GM18508 (cell line): ENCODE data around the gene DNAH14.
"Not testable (repeated sequence)": the region's sequence is repeated elsewhere in the genome, so short reads cannot be mapped to it uniquely, and the experiment has no call there.

Experiments used
- ATAC-seq: cut with Tn5 transposase; IDR thresholded peaks from one replicate; pipeline ENCODE4 v1.9.1; 2021; ENCODE audit warnings: moderate number of reproducible peaks; ENCODE audit not compliant: insufficient read depth, unreplicated experiment

DNAH14 gene

DNA sequence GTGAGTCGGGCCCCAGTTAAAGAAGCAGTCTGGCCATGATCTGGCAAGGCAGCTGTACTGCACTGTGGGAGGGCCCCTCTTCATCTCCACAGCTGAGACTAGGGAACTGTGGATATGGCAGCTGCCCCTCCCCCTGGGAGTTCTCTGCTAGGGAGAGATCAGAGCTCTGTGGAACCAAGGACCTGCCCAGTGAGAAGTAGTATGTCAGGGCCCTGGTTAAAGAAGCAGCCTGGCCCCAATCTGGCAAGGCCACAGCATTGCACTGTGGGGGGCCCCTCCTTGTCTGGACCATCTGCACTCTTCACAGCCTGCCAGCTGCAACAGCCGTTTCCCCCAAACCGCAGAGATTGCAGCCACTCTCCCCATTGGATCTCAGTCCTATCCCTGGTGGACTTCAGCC is 208.5 kb downstream of the DNAH14 start:
- no peak for ATAC-seq

DNA sequence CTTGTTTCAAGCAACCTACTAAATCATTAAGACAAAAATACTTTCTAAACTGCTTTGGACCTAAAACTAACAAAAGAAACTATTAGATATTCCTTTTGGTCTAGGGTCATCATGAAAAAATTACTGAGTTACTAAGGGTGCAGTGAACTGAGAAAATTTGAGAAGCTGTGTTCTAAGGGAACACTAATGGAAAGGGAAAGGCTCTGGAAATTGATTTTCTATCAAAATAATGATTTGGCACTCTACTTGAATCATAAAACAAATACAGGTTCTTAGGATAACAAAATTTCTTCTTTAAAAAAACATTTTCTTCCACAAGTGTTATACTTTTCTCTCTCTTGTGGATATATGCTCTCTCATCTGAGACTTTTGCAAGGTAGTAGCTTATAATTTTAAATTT is 213.5 kb downstream of the DNAH14 start:
- no peak for ATAC-seq

DNA sequence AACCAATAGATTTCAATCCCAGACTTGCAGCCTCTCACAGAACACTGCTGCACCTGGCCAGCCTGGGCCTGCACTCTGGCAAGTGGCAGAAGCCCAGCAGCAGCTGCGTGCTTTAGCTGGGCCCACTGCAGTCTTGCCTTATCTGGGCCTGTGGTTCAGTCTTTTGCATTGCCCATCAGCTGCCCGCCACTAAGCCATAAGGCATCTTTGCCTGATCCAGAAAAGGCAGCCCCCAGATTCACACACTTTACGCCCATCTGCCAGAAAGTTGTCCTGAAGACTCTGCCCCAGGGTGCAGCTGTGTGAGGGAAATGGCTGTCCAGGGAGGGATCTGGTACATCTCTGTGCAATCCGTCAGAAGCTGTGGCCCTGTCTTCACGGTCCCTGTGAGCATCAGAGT is 217.0 kb downstream of the DNAH14 start:
- ATAC-seq, result no peak

DNA sequence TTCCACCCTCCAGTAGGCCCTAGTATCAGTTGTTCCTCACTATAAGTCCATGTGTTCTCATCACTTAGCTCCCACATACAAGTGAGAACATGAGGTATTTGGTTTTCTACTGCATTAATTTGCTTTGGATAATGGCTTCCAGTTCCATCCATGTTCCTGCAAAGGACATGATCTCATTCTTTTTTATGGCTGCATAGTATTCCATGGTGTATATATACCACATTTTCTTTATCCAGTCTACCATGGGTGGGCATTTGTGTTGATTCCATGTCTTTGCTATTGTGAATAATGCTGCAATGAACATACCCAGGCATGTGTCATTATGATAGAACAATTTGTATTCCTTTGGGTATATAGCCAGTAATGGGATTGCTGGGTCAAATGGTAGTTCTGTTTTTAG is 218.3 kb downstream of the DNAH14 start:
- ATAC-seq, result not testable (repeated sequence)

DNA sequence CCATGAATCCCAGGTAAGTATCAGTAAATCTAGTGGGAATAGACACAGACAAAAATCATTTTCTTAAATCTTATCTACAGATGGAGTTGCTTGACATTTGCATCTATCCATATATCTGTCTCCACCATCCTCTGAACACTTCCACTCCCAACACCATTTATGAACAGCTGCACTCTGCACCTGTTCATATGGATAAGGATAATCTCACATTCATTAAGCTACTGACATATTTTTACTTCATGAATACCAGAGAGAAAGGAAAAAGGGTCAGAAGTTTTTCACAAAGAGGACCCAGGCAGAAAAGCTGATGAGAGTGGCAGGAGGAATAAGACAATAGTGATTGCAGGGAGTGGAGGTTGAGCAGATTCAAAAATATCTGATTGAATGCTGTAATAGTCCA is 222.6 kb downstream of the DNAH14 start:
- ATAC-seq, result no peak

DNA sequence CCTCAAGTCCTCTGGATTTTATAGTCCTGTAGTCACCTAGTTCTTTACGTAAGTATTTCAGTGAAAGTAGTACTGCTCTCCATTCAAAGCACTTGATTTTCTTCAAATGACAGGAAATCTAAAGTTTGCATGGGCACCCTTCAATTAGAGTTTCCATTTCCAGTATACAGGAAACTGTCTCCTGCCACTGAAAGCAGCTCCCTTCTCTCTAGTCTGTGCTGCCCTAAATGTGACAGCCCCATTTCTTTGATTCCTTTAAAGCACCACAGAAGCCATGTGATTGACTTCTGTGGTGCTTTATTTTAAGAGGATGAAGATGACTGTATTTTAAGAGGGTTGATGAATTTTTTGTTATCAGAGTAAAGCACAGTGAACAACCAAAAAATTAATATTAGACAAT is 226.1 kb downstream of the DNAH14 start:
- ATAC-seq, result no peak

DNA sequence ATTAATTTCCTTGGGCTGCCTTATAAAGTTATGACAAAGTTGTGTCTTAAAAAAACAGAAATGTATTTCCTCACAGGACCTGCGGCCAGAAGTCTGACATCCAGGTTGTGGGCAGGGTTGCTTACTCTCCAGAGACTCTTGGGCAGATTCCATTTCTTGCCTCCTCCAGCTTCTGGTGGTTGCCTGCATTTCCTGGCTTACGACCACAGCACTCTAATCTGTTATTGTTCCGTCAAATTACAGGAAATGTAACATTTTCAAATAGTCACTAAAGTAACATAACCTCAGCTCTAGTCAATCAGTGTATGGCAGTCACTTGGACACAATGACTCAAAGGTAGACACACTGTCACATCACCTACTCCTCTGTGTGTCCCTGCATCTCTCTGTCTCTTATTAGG is 226.8 kb downstream of the DNAH14 start:
- no peak for ATAC-seq

DNA sequence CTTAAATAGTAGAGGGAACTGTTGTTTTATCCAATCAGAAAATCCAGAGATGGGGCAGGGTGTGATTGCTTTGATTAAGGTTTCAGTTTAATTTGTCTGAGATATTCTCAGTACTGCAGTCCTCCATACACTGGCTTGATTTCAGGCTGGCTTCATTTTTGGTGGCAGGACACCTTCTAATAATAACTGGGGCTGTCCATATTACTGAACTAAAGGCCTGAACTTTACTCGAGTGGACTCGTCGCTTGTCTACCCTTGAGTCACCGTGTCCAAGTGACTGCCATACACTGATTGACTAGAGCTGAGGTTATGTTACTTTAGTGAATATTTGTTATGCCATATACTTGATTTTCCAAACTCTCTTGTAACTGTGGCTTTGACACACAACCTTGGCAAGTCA is 228.8 kb downstream of the DNAH14 start:
- ATAC-seq, result no peak

DNA sequence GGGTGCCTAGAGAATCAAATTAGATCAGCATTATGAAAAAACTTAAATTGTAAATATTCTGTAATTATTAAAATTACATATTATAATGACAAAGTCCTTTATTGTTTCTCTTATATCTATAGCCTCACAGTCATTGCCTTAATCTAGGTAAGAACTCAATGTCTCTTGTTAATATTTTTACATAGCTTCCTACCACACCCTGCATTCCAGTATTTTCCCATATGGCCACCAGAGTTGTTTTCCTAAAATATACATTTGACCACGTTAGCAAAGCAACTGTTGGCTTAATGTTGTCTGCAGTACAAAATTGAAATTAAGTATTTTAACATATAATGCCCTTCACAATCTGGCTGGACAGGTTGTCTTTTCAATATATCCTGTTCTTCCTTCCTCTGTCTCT is 230.3 kb downstream of the DNAH14 start:
- no peak for ATAC-seq

DNA sequence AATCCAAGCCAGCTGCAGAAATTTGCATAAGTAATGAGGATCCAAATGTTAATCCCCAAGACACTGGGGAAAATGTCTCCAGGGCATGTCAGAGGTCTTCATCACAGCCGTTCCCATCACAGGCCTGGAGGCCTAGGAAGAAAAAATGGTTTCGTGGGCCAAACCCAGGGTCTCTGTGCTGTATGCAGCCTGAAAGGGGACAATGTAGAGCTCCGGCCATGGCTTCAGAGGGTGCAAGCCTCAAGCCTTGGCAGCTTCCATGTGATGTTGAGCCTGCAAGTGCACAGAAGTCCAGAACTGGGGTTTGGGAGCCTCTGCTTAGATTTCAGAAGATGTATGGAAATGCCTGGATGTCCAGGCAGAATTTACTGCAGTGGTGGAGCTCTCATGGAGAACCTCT is 247.9 kb downstream of the DNAH14 start:
- ATAC-seq, result not testable (repeated sequence)

DNA sequence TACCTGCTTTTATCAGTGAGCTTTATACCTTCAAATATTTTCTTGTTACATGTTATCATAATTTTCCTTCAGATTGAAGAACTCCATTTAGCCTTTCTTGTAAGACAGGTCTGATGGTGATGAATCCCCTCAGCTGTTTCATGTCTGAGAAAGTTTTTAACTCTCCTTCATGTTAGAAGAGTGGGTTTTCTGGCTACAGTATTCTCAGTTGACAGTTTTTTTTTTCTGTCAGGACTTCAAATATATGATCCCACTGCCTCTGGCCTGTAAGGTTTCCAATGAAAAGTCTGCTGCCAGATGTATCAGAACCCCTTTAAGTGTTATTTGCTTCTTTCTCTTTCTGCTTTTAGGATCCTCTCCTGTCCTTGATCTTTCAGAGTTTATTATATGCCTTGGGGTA is 250.2 kb downstream of the DNAH14 start:
- ATAC-seq, result no peak

DNA sequence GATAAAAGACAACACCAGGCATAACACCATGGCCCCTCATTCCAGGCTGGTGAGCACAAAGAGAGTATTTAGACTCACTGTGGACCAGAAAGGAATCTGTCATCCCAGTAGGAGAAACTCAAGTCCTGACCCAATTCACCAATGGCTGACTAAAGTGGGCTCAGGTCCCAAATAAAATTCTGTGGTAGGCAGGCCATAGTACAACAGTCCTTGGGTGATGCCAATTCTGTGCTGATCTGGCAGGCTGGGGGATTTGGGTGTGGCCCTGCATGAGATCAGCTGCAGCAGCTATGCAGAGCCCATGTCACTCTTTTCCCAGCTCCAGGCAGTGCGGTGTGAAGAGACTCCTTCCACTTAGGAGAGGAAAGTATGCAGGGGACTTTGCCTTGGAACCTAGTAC is 253.2 kb downstream of the DNAH14 start:
- no peak for ATAC-seq

DNA sequence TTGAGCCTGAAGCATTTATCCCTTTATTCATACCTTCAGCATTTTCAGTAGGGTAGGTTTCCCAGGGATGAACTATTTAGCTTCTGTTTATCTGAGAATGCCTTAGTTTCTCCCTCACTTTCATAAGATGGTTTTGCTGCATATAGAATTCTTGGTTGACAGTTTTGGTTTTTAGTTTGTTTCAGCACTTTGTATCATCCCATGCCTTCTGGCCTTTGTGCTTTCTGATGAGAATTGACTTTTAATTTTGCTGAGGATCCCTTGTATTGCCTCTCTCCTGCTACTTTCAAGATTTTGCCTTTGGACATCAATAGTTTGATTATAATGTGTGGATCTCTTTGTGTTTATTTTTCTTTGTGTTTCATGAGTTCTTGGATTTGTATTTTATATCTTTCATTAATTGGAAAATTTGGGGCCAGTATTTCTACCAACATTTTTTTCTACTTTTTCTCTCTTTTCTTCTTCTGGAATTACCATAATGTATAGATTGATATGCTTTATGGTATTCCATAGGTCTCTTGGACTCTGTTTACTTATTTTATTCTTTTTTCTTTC is 261.8 kb downstream of the DNAH14 start:
- no peak for ATAC-seq

DNA sequence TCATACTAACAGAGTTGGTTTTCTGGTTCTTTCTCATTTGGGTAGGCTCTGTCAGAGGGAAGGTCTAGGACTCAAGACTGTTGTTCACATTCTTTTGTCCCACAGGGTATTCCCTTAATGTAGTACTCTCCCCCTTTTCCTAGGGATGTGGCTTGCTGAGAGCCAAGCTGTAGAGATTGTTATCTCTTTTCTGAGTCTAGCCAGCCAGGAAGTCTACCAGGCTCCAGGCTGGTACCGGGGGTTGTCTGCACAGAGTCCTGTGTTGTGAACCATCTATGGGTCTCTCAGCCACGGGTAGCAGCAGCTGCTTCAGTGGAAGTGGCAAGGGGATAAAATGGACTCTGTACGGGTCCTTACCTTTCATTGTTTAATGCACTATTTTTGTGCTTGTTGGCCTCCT is 272.0 kb downstream of the DNAH14 start:
- no peak for ATAC-seq

DNA sequence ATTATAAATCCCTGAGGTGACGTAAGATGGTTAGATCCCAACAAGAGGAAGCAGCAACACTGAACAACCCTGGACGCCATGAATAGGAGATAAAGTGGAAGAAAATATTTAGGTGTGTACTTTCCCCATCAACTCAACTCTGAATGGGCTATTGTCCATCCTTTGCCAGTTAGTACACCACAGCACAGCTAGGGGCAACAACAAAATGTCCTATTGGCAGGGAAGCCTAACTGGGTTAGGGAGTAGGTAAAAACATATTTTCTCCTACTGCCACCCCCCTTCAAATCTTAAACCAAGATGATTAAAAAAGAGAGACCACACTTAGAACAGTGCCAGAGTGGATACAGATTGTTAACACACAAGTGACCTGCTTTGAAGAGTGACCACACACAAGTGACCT is 278.3 kb downstream of the DNAH14 start:
- ATAC-seq, result no peak

DNA sequence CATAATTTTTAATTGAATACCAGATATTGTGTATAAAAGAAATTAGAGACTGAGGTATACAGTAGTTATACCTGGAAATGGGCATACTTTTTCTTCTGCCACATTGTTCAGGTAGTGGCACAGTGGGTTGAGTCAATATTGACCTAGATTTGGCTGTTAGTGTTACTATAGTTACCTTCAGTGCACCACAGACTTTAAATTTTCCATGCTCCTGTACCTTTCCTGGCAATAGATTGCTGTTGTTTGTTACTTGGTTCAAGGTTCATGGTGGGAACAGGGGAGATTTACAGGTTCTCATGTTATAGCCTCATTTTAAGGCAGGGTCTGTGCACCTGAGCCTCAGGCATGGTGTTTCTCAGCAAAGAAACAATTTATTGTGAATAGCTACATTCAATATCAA is 279.7 kb downstream of the DNAH14 start:
- no peak for ATAC-seq

DNA sequence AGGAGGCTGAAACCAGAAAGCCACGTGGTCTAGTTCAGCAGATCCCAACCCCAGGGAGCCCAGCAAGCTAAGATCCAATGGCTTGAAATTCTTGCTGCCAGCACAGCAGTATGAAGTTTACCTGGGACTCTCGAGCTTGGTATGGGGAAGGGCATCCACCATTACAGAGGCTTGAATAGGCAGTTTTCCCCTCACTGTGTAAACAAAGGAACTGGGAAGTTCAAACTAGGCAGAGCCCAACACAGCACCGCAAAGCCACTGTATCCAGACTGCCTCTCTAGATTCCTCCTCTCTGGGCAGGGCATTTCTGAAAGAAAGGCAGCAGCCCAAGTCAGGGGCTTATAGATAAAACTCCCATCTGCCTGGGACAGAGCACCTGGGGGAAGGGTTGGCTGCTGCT is 280.7 kb downstream of the DNAH14 start:
- ATAC-seq, result not testable (repeated sequence)

DNA sequence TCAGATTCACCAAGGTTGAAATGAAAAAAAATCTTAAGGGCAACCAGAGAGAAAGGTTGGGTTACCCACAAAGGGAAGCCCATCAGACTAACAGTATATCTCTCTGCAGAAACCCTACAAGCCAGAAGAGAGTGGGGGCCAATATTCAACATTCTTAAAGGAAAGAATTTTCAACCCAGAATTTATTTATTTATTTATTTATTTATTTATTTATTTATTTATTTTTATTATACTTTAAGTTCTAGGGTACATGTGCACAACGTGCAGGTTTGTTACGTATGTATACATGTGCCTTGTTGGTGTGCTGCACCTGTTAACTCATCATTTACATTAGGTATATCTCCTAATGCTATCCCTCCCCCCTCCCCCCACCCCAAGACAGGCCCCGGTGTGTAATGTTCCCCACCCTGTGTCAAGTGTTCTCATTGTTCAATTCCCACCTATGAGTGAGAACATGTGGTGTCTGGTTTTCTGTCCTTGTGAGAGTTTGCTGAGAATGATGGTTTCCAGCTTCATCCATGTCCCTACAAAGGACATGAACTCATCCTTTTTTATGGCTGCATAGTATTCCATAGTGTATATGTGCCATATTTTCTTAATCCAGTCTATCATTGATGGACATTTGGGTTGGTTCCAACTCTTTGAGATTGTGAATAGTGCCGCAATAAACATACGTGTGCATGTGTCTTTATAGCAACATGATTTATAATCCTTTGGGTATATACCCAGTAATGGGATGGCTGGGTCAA is 282.4 kb downstream of the DNAH14 start:
- ATAC-seq, result not testable (repeated sequence)

DNA sequence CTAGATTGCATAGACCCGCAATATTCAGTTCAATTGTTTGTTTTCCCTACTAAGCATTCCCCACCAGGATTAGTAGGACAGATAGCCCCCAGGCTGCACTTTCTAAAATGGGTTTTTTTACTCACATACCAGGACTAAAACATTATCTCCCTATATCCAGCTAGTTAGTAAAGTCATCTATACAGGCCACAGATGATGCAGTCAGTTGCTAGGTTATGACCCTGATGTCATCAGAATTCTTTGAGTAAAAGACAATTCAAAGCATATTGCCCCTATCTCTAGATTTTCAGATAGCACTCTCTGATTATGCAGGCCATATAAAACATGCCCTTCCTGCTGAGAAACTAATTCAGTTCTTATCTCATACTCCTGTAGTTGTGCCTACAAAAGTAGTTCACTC is 294.8 kb downstream of the DNAH14 start:
- no peak for ATAC-seq

DNA sequence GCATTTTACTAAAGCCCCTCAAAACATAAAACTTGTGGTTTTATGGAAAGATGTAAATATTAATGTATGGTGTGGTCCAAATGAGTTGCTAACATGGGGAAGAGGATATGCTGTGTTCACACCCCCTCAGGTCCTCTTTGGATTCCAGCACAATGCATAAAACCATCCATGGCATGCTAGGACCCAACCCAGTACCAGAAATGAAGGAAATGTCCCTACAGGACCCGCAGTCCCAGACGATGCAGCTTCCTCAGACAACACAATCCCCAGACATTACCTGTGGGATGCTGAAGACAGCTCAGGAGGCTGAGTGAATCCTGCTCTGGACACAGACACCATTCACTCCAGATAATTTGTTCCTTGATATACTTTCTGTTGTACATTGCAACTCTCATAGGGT is 296.2 kb downstream of the DNAH14 start:
- ATAC-seq, result no peak

DNA sequence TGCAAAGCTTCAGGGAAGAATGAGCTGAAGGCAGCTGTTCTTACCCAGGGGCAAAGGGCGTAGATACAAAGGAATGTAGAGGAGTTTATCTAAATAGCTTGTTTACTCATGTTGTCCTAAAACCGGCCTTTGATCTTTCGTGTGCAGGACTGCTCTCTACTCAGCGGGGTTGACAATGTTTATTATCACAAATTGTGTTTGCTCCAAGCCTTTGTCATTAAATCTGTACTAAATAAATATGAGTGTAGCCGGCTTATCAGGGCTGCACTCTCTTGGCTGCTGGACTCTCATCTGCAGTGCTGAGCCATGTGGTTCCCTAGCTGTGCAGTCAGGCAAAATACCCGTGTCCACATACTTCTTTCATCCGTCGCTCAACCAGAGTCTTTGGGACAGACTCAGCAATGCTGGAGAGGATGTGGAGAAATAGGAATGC is 299.4 kb downstream of the DNAH14 start:
- ATAC-seq, result no peak

DNA sequence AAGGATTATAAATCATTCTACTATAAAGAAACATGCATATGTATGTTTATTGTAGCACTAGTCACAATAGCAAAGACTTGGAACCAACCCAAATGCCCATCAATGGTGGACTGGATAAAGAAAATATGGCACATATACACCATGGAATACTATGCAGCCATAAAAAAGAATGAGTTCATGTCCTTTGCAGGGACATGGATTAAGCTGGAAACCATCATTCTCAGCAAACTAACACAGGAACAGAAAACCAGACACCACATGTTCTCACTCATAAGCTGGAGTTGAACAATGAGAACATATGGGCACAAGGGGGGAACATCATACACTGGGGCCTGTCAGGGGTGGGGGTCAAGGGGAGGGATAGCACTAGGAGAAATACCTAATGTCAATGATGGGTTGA is 300.0 kb downstream of the DNAH14 start:
- not testable (repeated sequence) for ATAC-seq
